ENCODE results near the gene CYP4F8.

CYP4F8 gene

GRCh38 chr19:15651791-15652190 lies 36.8 kb downstream of the CYP4F8 start:
- no peak for TF ChIP-seq CTCF (conservative IDR thresholded peaks at IDR 0.05)
- no peak overlapping the region for H3K27ac ChIP-seq

GRCh38 chr19:15652559-15653278 lies 37.7 kb downstream of the CYP4F8 start:
- H3K27ac ChIP-seq, result no peak overlapping the region
- TF ChIP-seq CTCF (conservative IDR thresholded peaks at IDR 0.05), result no peak

GRCh38 chr19:15656467-15656866 lies 41.4 kb downstream of the CYP4F8 start:
- no peak for TF ChIP-seq CTCF (conservative IDR thresholded peaks at IDR 0.05)
- H3K27ac ChIP-seq, result no peak overlapping the region

GRCh38 chr19:15663247-15663646 lies 48.2 kb downstream of the CYP4F8 start:
- H3K27ac ChIP-seq, result no peak overlapping the region
- TF ChIP-seq CTCF (conservative IDR thresholded peaks at IDR 0.05), result no peak

GRCh38 chr19:15666186-15666585 lies 51.2 kb downstream of the CYP4F8 start:
- TF ChIP-seq CTCF (conservative IDR thresholded peaks at IDR 0.05), result no peak
- no peak overlapping the region for H3K27ac ChIP-seq

- no peak for TF ChIP-seq CTCF (conservative IDR thresholded peaks at IDR 0.05)
- no peak overlapping the region for H3K27ac ChIP-seq
Observed at GRCh38 chr19:15666883-15667282, 51.9 kb downstream of the CYP4F8 start.

- TF ChIP-seq CTCF (conservative IDR thresholded peaks at IDR 0.05), result no peak
- H3K27ac ChIP-seq, result no peak overlapping the region
Observed at GRCh38 chr19:15669440-15669839, 54.4 kb downstream of the CYP4F8 start.

Data from VCaP (cell line).